HepG2 (cell line): ENCODE results near the gene UBXN2A. TPM values are rescaled to one million over a fixed set of nuclear protein-coding genes. Genes with fewer than 3 reads are reported as not detected.

ENCODE experiments used
- ATAC-seq: fragments of 200-7000 bp; cut with Tn5 transposase; 3 replicates; pipeline ENCODE4 v1.9.1; 2020; ENCODE audit warnings: mild to moderate bottlenecking, moderate library complexity
- BruUV-seq: library from RNA; stranded (reverse); fragments of 400-500 nt; replicated peaks from 2 replicates; lab custom pipeline; 2021; lab: Mats Ljungman, UMichigan
- CTCF ChIA-PET: fragments of 300-600 bp; formaldehyde crosslinking; extraction: SDS; loops from one replicate; lab custom pipeline; 2021; ENCODE audit warnings: low total read pairs, inconsistent platforms, low intra/inter-chr PET ratio; lab: Yijun Ruan, JAX
- POLR2A ChIA-PET: fragments of 350-600 bp; sonication (Branson Sonifier 250); formaldehyde crosslinking; loops from one replicate; lab custom pipeline; 2020; ENCODE audit warnings: antibody characterized with exemption, inconsistent platforms; lab: Yijun Ruan, JAX
- DNase-seq: peaks from one replicate; pipeline ENCODE4 v3.0.0-alpha.2; 2015; ENCODE audit warnings: low spot score
- FAIRE-seq: peaks from 3 replicates; lab custom pipeline; 2011; peaks lifted over from hg19 to GRCh38; lab: Jason Lieb, UNC
- H2AFZ ChIP-seq: one replicate; pipeline ENCODE4 v1.6.1; 2011; ENCODE audit warnings: low read length, inconsistent platforms
- H3K27ac ChIP-seq: fragments of 300-600 bp; 3 replicates; pipeline ENCODE4 v1.8.0; 2011; ENCODE audit warnings: mixed run types, mild to moderate bottlenecking, mixed read lengths, low read length, inconsistent platforms; ENCODE audit not compliant: insufficient read depth; ENCODE audit errors: extremely low read length
- H3K27me3 ChIP-seq, 2 experiments: fragments of 200-600 bp in 1 of 2; 2 replicates in 1 of 2; 3 replicates in 1 of 2; pipeline versions ENCODE4 v1.6.0 to v1.8.0; 2011; ENCODE audit warnings: low read length in 2 of 2, mild to moderate bottlenecking in 2 of 2, moderate library complexity in 2 of 2, inconsistent platforms in 1 of 2; ENCODE audit not compliant: insufficient read depth in 2 of 2, control insufficient read depth in 1 of 2
- H3K36me3 ChIP-seq, 2 experiments: fragments of 200-600 bp in 1 of 2; replicated peaks in 1 of 2; 2 replicates in 1 of 2; 3 replicates in 1 of 2; pipeline versions ENCODE4 v1.5.1 to v1.8.0; 2011; ENCODE audit warnings: low read length in 2 of 2, inconsistent platforms in 1 of 2; ENCODE audit not compliant: insufficient read depth in 2 of 2, control insufficient read depth in 1 of 2
- H3K4me1 ChIP-seq: 2 replicates; pipeline ENCODE4 v1.5.1; 2012; ENCODE audit warnings: low read length, inconsistent platforms; ENCODE audit not compliant: insufficient read depth
- H3K4me2 ChIP-seq: 2 replicates; pipeline ENCODE4 v1.6.0; 2011; ENCODE audit warnings: low read depth, low read length, inconsistent platforms
- H3K4me3 ChIP-seq, 3 experiments: fragments of 200-600 bp in 1 of 3; sonication (generic), shearing (Covaris generic) in 1 of 3; replicated peaks in 1 of 3; 2 replicates each; pipeline ENCODE4 v1.5.1; 2011 to 2016; ENCODE audit warnings: low read length in 3 of 3, inconsistent platforms in 2 of 3, low read depth in 2 of 3, mild to moderate bottlenecking in 2 of 3, control low read depth in 1 of 3, mixed read lengths in 1 of 3; ENCODE audit not compliant: insufficient read depth in 1 of 3
- H3K79me2 ChIP-seq: one replicate; pipeline ENCODE4 v1.6.1; 2011; ENCODE audit warnings: low read length, inconsistent platforms; ENCODE audit not compliant: insufficient read depth
- H3K9ac ChIP-seq: 2 replicates; pipeline ENCODE4 v1.6.0; 2011; ENCODE audit warnings: mild to moderate bottlenecking, low read depth, low read length, inconsistent platforms; ENCODE audit not compliant: insufficient read depth
- H3K9me3 ChIP-seq: 2 replicates; pipeline ENCODE4 v1.5.1; 2012; ENCODE audit warnings: mild to moderate bottlenecking, low read length
- H4K20me1 ChIP-seq: 2 replicates; pipeline ENCODE4 v1.6.0; 2011; ENCODE audit warnings: inconsistent platforms, mild to moderate bottlenecking, low read length, moderate library complexity; ENCODE audit not compliant: insufficient read depth
- CEBPG ChIP-seq: IDR thresholded peaks from 2 replicates; pipeline ENCODE4 v1.6.1; 2016
- FOSL1 ChIP-seq: sonication (generic); formaldehyde crosslinking; IDR thresholded peaks from 2 replicates; pipeline ENCODE4 v1.9.0; 2021; ENCODE audit warnings: missing genetic modification reagents, borderline replicate concordance
- FOSL2 ChIP-seq: sonication (generic); formaldehyde crosslinking; IDR thresholded peaks from 2 replicates; pipeline ENCODE4 v1.4.0; 2020; ENCODE audit warnings: missing genetic modification reagents
- FOXA3 ChIP-seq: IDR thresholded peaks from 2 replicates; pipeline ENCODE4 v1.6.1; 2016; ENCODE audit warnings: missing genetic modification reagents, missing compliant biosample characterization
- FOXP4 ChIP-seq: sonication (generic); formaldehyde crosslinking; IDR thresholded peaks from 2 replicates; pipeline ENCODE4 v1.4.0; 2020; ENCODE audit warnings: missing genetic modification reagents
- HOMEZ ChIP-seq: IDR thresholded peaks from 2 replicates; pipeline ENCODE4 v1.6.1; 2016; ENCODE audit warnings: low read depth
- JUND ChIP-seq: sonication (generic); formaldehyde crosslinking; IDR thresholded peaks from 2 replicates; pipeline ENCODE4 v1.8.0; 2022; ENCODE audit warnings: mild to moderate bottlenecking, missing genetic modification reagents
- WGBS: methylation state at CpG from one replicate; pipeline ENCODE4 v1.1.6; 2017; ENCODE audit warnings: low lambda C conversion rate; 5-methylcytosine and 5-hydroxymethylcytosine counted together
- in situ Hi-C: cut with HindIII; loops from 2 replicates; pipeline ENCODE4 v1.10.0; 2017; ENCODE audit warnings: low pct_unique_long_range_greater_than_20kb; ENCODE audit not compliant: extremely low pct_ligation_motif_present
- intact Hi-C: fragments of 100-400 bp; cut with micrococcal nuclease; formaldehyde crosslinking; loops from one replicate; pipeline ENCODE4 v1.10.0; 2022; ENCODE audit not compliant: unreplicated experiment
- polyA plus RNA-seq, 8 experiments: library from polyadenylated mRNA; depleted of rRNA in 3 of 8; stranded (reverse) in 7 of 8; unstranded in 1 of 8; fragments of >200 nt; fragmentation: Illumina TruSeq in 4 of 8; extraction: Trizol in 4 of 8; gene quantifications; 2 replicates each; pipeline versions ENCODE4 v1.2.1 to v1.2.3, GENCODE V29; 2011 to 2016; ENCODE audit warnings: low read depth in 4 of 8, missing spikeins in 1 of 8, mixed read lengths in 1 of 8; ENCODE audit not compliant: insufficient read depth in 1 of 8
- total RNA-seq, 5 experiments: library from RNA; depleted of rRNA; stranded (reverse); fragments of >200 nt; fragmentation: Illumina TruSeq; extraction: Trizol; gene quantifications; 2 replicates each; pipeline ENCODE4 v1.2.3, GENCODE V29; 2016; ENCODE audit warnings: low read depth in 1 of 5

The UBXN2A gene
- total and polyA plus RNA-seq, 2 of the 13 experiments (the other 11 are each of a cell fraction or from before 2014, with no cell fraction given): 8.3 to 20.9 TPM

- BruUV-seq: no TSS peak
- Histone ChIP-seq H4K20me1 (no peaks in the 10 kb centered on the region), H3K27me3 (no peaks in the 10 kb centered on the region), H3K9me3 (no peaks in the 10 kb centered on the region), H3K27ac (no peak overlapping the region), H3K4me3 (no peak overlapping the region), H2AFZ (no peak overlapping the region), H3K4me2 (no peak overlapping the region), H3K4me1 (peaks cover 23% of the 10 kb centered on the region), H3K36me3 (no peaks in the 10 kb centered on the region), H3K9ac (no peak overlapping the region), H3K79me2 (peaks cover 62% of the 10 kb centered on the region)
- ATAC-seq (no peak), FAIRE-seq (no peak), DNase-seq (peak; percentile 22)
- CTCF ChIA-PET: no interaction called here
- in situ Hi-C loops: no loop called here
- 84% methylated on average over 9 of the region's 9 CpGs for WGBS
- POLR2A ChIA-PET: interaction anchor here (0.8 kb wide), 1 partner anchor 25 kb away, joined by 5 read pairs; no protein-coding TSS in a partner anchor
- TF ChIP-seq CEBPG (CRISPR knock-in tag): no peak
- 0 out of 2 replicates have a peak, but pooled peaks have one; percentile 10 for TF ChIP-seq FOXA3 (CRISPR knock-in tag)
- peak; percentile 48; the same call in 1 of the 2 replicates for TF ChIP-seq FOSL1 (CRISPR knock-in tag)
- no peak for TF ChIP-seq FOXP4
- peak; percentile 64; the same call in 1 of the 2 replicates for TF ChIP-seq HOMEZ (CRISPR knock-in tag)
- peak; percentile 37; the same call in 1 of the 2 replicates for TF ChIP-seq JUND (CRISPR knock-in tag)
- peak; percentile 82 for TF ChIP-seq FOSL2
- intact Hi-C loops: no loop called here
These were observed 39.5 kb upstream of the UBXN2A start for GRCh38 chr2:23900541-23901322.
